Measurements from ENCODE around the gene PDZD2.
"Not testable (repeated sequence)": the region's sequence is repeated elsewhere in the genome, so short reads cannot be mapped to it uniquely, and the experiment has no call there.

DNA sequence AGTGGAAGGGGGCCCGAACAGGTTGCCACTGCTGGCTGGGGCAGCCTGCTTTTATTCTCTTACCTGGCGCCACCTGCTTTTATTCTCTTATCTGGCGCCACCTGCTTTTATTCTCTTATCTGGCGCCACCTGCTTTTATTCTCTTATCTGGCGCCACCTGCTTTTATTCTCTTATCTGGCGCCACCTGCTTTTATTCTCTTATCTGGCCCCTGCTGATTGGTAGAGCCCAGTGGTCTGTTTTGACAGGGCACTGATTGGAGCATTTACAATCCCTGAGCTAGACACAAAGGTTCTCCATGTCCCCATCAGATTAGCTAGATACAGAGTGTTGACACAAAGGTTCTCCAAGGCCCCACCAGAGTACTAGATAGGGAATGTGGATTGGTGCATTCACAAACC is 52.5 kb downstream of the PDZD2 start:
- TF ChIP-seq, protein P1, sequence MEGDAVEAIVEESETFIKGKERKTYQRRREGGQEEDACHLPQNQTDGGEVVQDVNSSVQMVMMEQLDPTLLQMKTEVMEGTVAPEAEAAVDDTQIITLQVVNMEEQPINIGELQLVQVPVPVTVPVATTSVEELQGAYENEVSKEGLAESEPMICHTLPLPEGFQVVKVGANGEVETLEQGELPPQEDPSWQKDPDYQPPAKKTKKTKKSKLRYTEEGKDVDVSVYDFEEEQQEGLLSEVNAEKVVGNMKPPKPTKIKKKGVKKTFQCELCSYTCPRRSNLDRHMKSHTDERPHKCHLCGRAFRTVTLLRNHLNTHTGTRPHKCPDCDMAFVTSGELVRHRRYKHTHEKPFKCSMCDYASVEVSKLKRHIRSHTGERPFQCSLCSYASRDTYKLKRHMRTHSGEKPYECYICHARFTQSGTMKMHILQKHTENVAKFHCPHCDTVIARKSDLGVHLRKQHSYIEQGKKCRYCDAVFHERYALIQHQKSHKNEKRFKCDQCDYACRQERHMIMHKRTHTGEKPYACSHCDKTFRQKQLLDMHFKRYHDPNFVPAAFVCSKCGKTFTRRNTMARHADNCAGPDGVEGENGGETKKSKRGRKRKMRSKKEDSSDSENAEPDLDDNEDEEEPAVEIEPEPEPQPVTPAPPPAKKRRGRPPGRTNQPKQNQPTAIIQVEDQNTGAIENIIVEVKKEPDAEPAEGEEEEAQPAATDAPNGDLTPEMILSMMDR (IDR thresholded peaks at IDR 0.05; ENCODE audit: extremely low read depth in 1 of 2, insufficient read depth in 1 of 2, low read depth in 1 of 2, low read length in 2 of 2) = not testable (repeated sequence)
- TF ChIP-seq EZH2 (IDR thresholded peaks at IDR 0.05; ENCODE audit: borderline replicate concordance, low read depth, low read length, severe bottlenecking); POLR2A (IDR thresholded peaks at IDR 0.05; ENCODE audit: low read depth, low read length); MYC (IDR thresholded peaks at IDR 0.05; ENCODE audit: low read depth, low read length); FOS (IDR thresholded peaks at IDR 0.05; ENCODE audit: borderline replicate concordance, insufficient read depth, low read length): not testable (repeated sequence)

All from endothelial cell of umbilical vein (primary cell).